GM12801 (cell line): ENCODE results near the gene NFASC.

Experiments used
- CTCF ChIP-seq: IDR thresholded peaks from one replicate; pipeline ENCODE4 v1.5.1; 2011; ENCODE audit warnings: control low read depth; ENCODE audit not compliant: insufficient read length; ENCODE audit errors: extremely low read depth

NFASC gene

GRCh38 chr1:204875255-204875654 lies 4.6 kb downstream of the NFASC start:
- TF ChIP-seq CTCF: no peak

GRCh38 chr1:204878621-204879234 lies 8.1 kb downstream of the NFASC start:
- no peak for TF ChIP-seq CTCF

GRCh38 chr1:204879351-204879750 lies 8.7 kb downstream of the NFASC start:
- TF ChIP-seq CTCF: no peak

- no peak for TF ChIP-seq CTCF
Measured at GRCh38 chr1:204880906-204881305, 10.2 kb downstream of the NFASC start.

GRCh38 chr1:204882479-204882878 lies 11.8 kb downstream of the NFASC start:
- TF ChIP-seq CTCF: no peak

GRCh38 chr1:204883405-204883804 lies 12.7 kb downstream of the NFASC start:
- no peak for TF ChIP-seq CTCF

- TF ChIP-seq CTCF: no peak
Measured at GRCh38 chr1:204885288-204885711, 14.6 kb downstream of the NFASC start.
